HG03280 (cell line): ENCODE results near the gene SLC9A9.

Experiments
- ATAC-seq: cut with Tn5 transposase; IDR thresholded peaks from one replicate; pipeline ENCODE4 v1.9.1; 2021; ENCODE audit warnings: mild to moderate bottlenecking, moderate library complexity; ENCODE audit not compliant: unreplicated experiment

The SLC9A9 gene

DNA sequence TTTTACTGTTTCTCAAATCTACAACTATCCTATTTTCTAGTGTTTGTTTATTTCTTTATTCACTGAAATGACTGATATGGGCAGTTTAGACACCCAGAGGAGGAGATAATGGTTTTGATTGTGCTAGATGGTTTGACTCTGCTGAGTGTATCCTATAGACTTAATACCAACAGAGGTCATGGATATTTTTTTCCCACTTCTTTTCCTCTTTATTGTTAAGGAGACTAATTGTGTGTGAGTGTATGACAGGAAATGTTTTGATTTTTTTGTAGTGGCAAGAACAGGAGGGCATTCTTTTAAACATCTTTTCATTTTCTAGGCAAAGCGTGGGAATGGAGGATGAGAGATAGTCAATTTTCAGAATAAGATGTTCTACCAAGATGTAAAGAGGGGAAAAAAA is 505.2 kb downstream of the SLC9A9 start:
- ATAC-seq: no peak

DNA sequence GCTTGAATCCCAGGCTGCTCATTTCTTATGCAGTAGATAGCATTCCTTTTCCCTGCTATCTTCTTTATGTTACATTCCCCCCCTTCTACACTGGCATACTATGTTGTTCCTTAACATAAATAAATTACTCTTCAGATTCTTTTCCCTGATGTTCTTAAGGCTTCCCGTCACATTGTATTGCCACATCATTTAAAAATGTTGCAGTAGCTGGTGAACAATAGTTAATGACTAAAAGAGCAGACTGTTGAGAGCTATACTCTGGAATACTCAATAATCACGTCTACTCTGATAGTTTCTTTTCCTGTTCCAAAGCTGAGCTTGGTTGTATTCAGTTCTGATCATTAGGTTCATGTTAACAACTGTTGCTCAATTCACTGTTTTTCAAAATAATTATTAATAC is 508.8 kb downstream of the SLC9A9 start:
- no peak for ATAC-seq

DNA sequence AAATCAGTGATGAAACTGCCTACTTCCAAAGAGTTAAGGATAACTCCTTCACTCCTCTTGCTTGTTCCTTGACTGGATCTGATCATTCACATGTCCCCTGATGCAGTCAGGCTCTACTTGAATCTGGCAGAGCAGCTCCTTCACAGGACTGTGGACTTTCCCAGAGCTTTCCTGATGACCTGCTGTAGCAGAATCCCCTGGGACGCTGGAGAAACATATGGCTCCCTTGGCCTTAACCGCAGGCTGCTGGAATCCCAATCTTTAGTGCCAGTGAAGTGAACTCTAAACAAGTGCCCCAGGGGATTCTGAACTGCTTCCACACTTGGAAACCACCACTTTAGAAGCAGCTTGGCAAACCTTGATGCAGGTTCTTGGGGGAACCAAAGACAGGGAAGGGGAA is 510.9 kb downstream of the SLC9A9 start:
- ATAC-seq: no peak

DNA sequence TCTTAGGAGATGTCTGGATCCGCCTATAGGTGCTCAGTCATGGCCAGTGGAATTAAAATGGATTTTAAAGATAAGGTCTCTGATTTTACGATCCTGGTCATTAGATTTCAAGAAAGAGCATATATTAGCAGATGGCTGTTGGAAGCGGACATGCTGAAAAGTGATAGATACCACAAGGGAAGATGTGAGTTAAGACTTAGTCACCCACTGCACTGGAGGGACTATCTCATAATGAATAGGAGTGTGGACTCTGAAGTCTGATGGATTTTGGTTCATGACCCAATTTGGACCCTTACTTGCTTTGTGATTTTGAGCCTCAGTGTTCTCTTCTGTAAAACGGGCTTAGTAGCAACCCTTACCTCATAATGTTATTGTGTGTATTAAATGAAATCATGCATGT is 514.0 kb downstream of the SLC9A9 start:
- no peak for ATAC-seq

DNA sequence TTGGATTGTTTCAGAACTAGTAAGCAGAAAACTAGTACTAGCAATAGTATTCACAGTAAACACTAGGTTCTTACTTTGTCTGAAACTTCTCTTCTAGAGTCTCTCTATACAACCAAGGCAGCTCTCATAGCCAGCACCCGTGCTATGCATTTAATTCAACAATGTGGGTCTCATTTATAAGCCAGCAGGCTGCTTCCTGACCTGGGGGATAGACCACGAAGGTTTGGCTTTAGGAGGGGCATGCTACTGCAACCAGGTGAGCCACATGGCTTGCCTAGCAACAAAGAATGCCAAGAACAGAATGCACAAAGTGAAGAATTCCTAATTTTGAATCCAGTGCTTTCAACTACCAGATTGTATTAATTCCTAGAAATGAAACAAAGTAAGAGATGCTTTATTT is 514.9 kb downstream of the SLC9A9 start:
- ATAC-seq: no peak

DNA sequence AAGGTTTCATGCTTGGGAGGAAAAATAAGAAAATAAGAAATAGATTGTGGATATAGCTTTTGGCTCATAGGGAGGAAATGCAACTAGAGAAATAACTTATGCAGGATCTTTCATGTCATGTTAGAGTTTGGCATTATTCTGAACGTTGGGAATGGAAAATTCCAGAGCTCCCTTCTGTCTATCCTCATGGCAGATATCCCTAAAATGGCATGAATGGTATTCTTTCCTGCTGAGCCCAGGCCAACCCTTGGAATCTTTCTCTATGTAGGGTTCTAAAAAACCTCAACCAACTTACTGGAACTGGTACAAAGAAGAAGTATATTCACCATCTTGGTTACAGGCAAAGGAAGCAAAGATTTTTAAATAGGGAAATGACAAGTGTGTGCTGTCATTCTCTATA is 516.2 kb downstream of the SLC9A9 start:
- no peak for ATAC-seq

DNA sequence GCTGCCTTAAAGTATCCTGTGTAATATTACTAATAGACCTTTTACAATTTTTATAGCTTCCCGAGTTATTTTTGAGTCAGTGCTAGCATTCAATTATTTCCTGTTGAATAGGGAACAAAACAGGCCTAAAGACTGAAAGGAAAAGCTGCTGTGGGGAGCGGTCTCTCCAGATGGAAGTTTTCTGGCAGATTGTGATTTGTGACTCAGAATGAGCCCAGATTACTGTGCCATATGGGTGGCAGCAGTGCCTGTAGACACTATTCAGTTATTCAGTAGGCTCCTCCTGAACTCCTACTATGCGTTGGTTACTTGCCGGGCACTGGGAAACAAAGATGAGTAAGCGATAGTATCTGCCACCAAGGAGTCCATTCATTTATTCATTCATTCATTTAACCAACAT is 516.9 kb downstream of the SLC9A9 start:
- no peak for ATAC-seq

DNA sequence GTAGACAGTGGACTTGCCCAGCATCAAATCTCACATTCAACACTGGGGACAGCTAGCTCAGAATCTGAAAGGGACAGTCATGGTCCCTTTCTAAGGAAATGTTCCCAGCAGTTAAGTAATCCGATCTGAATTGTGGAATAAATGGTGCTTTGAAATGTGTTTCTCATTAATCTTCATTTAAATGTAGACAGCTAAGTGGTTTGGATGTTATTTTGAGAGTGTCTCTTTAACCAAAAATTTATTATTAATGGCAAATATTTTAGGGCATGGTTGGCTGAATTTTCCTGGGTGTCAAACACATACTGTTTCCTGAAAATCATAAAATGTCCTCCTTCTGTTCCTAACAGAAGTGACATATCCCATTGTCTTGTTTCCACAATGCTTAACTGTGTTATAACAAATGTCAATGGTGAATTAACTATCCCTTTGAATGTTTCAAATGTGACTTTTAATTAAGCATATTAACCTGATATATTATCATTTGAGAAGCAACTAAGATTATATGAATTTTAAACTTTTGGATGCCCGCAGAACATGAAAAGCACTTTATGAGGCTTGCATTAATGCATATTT is 517.9 kb downstream of the SLC9A9 start:
- no peak for ATAC-seq

DNA sequence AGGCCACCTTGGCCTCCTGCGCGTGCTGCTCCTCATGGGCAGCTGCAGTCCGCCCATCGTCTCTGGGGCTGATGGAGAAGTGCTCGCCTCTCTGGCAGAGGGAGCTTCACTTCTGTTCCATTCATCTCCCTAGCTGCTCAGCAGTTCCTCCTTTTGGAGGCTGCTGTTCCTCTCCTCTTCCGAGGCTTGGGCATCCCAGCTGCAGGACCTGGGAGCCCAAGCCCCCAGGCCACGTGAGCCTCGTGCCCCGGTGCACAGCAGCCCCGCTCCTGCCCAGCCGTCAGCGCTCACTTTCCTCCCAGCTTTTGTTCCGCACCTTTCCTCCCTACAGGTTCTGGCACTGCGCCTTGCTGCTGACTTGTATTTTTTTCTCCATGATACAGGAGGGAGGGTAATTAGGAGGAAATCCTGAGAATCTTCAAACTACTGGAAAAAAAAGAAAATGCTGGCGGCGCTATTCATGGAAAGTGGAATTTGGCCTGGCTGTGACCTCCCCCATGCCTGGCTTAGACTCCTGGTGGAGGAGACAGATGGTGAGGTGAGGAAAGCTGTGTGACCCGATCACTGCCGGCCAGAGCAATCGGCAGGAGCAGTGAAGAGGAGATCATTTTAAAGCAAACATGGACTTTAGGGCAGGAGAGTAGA is 518.6 kb downstream of the SLC9A9 start:
- no peak for ATAC-seq

DNA sequence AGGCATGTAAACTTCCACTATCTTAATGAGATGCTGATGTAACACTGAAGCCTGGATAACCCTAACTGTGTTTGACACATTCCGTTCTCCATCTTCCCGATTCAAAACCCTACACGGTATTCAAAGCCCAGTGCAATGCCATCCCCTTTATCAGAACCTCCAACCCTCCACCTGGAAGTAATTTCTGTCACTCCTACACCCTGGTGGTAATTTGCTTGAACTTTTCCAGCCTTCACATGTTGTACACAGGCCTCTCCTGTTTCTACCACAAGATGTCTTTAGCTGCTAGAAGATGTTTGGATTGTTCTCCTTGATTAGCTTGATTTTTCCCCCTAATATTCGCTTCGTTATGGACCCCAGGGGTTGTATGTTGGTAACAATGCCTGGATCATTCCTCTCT is 519.8 kb downstream of the SLC9A9 start:
- no peak for ATAC-seq

DNA sequence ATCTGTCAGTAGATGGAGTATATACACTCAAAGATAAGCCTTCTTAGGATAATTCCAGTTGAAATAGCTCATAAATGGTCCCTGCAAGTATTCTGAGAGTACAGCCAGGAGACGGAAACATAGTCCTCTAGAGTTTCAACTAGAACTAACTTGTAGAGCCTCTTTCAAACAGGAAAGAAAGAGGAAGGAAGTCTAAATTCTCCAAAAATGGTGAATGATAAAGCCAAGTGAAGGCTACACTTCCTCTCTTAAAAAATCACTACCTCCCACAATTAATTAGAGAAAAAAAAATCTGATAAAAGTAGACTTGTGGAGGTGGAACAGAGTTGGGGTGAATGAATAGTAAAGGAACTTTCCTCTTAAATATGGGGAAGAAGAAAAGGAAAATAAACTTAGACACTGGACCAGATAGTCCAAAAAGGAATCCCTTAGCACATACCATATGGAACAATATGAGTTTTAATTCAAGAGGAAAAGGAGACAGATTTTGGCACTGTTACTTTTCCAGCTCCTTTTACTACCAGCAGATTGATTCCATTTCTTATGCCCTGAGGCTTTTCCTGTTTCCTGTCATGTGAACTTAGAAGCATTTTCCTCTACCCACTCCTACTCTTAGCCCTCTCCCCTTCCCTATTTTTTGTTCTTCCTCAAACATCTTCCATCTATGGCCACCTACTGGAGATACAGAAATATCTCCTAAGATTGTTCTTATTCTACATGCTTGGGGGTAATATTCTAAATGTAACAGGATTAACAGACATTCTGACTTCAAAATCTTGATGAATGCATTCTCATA is 521.1 kb downstream of the SLC9A9 start:
- no peak for ATAC-seq

DNA sequence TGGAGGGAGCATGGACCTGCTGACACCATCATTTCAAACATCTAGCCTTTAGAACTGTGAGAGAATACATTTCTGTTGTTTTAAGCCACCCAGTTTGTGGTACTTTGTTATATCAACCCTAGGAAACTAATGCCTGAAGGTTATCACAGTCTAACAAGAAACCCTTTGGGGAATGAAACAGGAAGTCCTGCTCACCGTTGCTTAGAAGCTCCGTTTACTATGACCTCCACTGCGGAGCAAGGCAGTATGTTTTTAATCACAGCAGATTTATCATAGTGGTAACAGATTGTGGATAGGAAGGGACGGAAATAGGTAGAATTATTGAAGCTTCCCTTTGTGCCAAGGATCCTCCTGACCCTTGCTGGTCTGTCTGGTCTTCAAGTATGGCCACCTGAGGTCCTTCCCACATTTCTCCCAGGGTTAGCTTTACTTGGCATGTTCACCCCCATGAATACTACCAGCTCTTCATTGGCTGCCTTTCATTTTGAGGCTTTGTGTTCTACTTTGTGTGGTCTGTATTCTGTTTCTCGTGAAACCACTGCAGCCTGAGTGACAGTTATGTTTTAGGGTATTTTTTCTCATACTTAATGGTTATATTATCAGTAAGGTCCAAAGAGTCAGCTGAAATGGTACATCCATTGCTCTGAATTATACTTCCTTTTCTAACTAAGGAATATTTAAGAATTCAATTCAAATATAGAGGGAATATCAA is 527.1 kb downstream of the SLC9A9 start:
- ATAC-seq: no peak

DNA sequence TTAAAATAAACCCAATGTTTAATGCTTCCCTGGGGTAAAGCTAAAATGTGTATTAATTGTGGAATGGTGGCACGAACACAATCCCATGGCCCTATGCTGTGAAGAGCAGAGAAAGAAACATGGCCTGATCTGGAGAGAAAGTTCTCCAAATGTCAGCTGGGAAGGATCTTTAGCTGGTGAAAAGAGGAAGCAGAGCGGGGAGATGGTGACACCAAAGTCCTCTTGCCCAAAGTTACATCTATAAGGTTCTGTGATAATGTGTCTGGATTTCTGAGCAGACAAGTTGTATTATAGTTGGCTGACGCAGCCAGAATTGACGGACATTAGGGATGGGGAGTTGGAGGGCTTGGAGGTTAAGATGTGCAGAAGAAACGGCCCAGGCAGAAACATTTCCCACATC is 532.5 kb downstream of the SLC9A9 start:
- no peak for ATAC-seq

DNA sequence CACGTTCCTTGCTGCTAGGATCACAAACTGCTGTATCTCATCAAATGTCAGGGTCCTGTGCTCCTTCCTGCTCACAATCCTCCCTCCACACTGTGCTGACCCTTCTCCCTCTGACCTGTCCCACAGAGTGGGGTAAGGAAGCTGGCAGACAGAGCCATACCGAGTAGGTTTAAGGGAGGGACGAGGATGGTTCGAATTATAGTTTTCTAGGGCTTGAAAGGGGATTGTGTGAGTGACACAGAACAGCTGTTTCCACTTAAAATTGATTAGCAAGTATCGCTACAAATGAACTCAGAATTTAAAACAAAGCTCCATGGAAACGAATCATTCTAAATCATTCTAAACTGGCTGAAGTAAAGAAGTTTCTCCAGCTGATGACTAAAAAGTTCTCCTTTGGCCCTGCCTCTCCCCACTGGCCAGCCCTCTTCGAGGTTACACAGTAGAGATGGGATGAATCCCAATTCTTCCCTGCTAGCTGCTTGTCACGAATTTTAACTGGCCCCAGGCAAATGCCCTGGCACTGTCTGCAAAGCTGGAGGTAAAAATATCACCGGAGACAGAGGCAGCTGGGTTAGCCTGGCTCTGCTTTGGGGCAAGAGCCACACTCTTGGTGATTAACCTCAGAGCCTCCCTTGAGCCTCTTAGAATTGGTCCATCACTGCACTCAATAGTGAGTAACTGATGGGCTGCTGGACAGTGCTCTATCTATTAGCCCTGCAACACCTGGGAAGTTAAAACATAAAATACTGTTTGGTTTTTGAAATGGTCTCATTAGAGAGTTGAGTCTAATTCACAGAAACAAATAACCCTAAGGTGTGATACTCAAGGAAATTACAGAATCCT is 533.8 kb downstream of the SLC9A9 start:
- ATAC-seq: no peak

DNA sequence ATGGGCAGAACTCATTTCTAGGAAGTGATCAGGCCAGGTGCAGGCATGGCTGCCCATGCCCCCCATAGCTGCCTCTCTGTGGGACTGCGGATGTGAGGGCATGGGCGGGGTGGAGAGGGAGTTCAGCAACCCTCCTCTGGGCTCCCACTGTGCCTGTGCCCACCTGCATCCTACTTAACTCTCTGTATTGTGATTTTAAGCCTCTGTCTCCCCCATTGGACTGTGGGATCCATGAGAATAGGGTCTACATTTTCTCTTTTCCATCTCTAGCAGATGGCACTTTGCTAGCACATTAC is 534.4 kb downstream of the SLC9A9 start:
- no peak for ATAC-seq

DNA sequence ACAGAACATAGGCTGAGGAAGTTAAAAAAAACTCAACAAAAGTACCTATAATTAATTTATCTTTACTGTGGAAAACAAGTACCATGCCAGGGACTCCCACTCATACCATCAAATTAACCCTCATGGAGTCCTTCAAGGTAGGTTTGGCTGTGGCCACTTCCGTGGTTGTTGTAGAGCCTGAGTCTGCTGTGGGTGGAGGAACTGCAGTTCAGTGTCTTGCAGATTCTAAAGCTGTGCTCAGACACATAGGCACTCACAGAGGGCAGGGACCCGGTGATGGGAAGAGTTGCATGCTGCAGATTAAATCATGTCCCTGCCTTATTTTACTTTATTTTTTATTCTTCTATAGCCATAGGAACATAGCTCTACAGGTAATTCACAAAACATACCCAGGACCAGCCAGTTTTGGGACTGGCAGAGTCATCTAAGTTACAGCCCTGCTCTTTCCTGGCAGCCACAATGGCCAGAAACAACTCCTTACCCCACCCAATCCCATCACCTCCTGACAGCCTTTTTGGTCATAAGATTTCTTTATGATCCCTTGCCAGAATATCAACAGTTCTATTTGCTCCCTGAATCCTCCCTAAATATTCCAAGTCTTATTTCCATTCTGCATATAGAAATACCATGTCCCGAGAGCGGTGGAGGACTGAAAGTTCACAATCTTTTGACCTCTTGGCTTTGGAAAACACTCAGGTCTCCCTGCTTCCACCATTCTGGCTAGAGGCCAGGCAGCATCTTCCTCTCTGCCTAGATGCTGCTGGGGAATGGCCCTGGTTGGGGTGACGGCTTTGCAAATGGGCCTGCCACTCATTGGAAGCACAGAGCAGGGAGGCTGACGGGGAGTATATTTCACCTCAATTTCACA is 535.0 kb downstream of the SLC9A9 start:
- no peak for ATAC-seq

DNA sequence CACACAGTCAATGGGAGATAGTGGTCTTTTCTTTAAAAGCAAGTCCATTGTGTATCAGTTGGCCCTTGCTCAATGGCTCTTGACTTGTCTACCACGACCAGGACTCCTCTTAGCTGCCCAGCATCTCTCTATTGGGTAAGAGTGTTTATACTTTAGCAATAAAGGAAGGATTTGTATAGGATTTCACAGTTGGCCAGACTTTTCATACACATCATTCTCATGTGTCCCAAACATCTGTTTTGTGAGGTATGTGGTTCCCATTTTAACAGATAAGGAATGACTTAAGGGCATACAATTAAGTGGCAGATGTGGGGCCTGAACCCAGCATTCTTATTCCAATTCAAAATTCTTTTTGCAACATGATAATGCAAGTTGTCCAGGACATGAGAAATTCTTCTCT is 537.2 kb downstream of the SLC9A9 start:
- no peak for ATAC-seq

DNA sequence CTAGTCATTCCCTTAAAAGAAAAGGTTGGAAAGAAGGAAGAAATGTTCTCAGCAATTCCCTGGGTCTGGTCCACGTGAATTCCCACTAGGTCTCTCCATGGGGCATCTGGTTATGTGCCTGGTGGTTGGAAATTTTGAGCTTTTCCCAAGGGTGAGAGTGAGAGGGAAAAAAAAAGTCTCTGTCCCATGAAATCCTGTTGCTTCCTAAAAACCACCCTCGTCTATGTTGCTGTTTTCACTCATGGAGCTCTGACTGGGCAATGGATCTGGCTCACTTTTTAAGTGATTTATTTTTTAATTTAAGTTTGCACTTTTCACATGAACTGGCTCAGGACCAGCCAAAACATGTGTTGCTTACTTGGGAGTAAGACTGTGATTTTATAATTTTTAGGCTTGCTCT is 538.6 kb downstream of the SLC9A9 start:
- no peak for ATAC-seq

DNA sequence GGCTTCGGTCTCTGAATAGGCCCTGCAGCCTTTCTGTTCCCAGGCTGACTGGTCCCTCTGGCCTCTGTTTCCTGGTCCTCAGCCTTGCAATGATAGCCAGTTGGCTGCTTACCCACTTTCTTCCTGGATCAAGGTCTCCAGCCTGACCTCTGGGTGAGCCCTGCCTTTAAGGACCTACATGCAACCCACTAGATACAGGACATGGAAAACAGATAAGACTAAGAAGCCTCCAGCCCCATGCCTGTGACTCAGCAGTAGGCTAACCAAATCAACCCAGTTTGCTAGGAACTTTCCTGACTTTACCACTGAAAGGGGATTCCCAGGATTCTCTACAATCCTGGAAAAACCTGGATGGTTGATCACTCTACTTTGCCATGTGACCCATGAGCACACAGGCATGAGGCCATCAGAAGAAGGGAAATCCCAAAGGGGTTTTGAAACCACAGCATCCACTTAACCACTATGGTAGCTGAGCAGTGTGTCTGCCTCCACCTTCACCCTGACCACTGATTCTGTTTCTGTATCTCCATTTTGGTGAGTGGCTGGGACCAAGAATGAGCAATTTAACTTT is 540.6 kb downstream of the SLC9A9 start:
- no peak for ATAC-seq

DNA sequence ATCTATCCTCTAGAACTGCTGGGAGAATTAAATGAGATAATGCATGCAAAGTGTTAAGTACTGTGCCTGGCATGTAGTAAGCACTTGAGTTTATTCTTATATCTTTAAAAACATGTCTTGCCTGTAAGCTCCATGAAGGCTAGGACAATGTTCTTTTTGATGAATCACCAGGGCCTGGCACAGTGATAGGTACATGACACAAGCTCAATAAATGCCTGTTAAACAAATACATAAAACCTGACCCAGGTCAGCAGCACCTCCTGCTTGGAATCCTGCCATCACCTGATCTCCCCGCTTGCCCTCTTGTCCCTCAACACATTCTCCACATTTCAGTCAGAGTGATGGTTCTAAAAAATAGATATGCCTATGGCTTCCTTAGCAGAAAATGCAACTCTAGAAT is 541.9 kb downstream of the SLC9A9 start:
- no peak for ATAC-seq
